H9 (cell line): ENCODE results near the gene NEDD9. TPM values are rescaled to one million over a fixed set of nuclear protein-coding genes. Genes with fewer than 3 reads are reported as not detected.

Experiments used
- DNase-seq: peaks from one replicate; pipeline ENCODE4 v3.0.0-alpha.2; 2017
- H2AFZ ChIP-seq: one replicate; pipeline ENCODE4 v1.6.1; 2013; ENCODE audit warnings: mild to moderate bottlenecking, low read length, control low read depth, moderate library complexity
- H2AK5ac ChIP-seq: 2 replicates; pipeline ENCODE4 v1.6.1; 2013; ENCODE audit warnings: low read length, control low read depth, mixed read lengths; ENCODE audit not compliant: insufficient read length
- H2BK120ac ChIP-seq: one replicate; pipeline ENCODE4 v1.6.1; 2013; ENCODE audit warnings: low read depth, mild to moderate bottlenecking, low read length, control low read depth, inconsistent platforms; ENCODE audit not compliant: poor library complexity, severe bottlenecking
- H2BK12ac ChIP-seq: 2 replicates; pipeline ENCODE4 v1.6.1; 2013; ENCODE audit warnings: low read length, control low read depth, mixed read lengths, low read depth; ENCODE audit not compliant: insufficient read length
- H2BK15ac ChIP-seq: 2 replicates; pipeline ENCODE4 v1.6.1; 2013; ENCODE audit warnings: low read depth, low read length, control low read depth
- H2BK20ac ChIP-seq: one replicate; pipeline ENCODE4 v1.6.1; 2013; ENCODE audit warnings: low read depth, mild to moderate bottlenecking, low read length, control low read depth, inconsistent platforms; ENCODE audit not compliant: poor library complexity, severe bottlenecking
- H2BK5ac ChIP-seq: 2 replicates; pipeline ENCODE4 v1.6.1; 2013; ENCODE audit warnings: low read length, control low read depth, mixed read lengths; ENCODE audit not compliant: insufficient read length
- H3K14ac ChIP-seq: 2 replicates; pipeline ENCODE4 v1.6.1; 2013; ENCODE audit warnings: low read length, control low read depth; ENCODE audit not compliant: insufficient read depth
- H3K18ac ChIP-seq: 2 replicates; pipeline ENCODE4 v1.6.1; 2013; ENCODE audit warnings: low read depth, mild to moderate bottlenecking, mixed read lengths, low read length, control low read depth; ENCODE audit not compliant: insufficient read length
- H3K23ac ChIP-seq: 2 replicates; pipeline ENCODE4 v1.6.1; 2013; ENCODE audit warnings: low read length, control low read depth, mixed read lengths, low read depth; ENCODE audit not compliant: insufficient read length
- H3K23me2 ChIP-seq: 2 replicates; pipeline ENCODE4 v1.6.1; 2013; ENCODE audit warnings: low read depth, mild to moderate bottlenecking, mixed read lengths, low read length, control low read depth; ENCODE audit not compliant: insufficient read length, poor library complexity, severe bottlenecking
- H3K27ac ChIP-seq: 2 replicates; pipeline ENCODE4 v1.5.1; 2013; ENCODE audit warnings: low read length, control low read depth, mixed read lengths, low read depth; ENCODE audit not compliant: insufficient read length
- H3K27me3 ChIP-seq: 2 replicates; pipeline ENCODE4 v1.6.1; 2013; ENCODE audit warnings: low read length, control low read depth, inconsistent platforms; ENCODE audit not compliant: insufficient read depth
- H3K4ac ChIP-seq: 2 replicates; pipeline ENCODE4 v1.6.1; 2013; ENCODE audit warnings: low read depth, mild to moderate bottlenecking, control low read depth, inconsistent platforms, low read length, moderate library complexity
- H3K4me1 ChIP-seq: 2 replicates; pipeline ENCODE4 v1.6.1; 2013; ENCODE audit warnings: low read length, control low read depth, inconsistent platforms; ENCODE audit not compliant: insufficient read depth
- H3K4me2 ChIP-seq: 2 replicates; pipeline ENCODE4 v1.6.1; 2013; ENCODE audit warnings: low read length, control low read depth, mixed read lengths; ENCODE audit not compliant: insufficient read length, insufficient read depth
- H3K56ac ChIP-seq: 2 replicates; pipeline ENCODE4 v1.6.1; 2013; ENCODE audit warnings: low read depth, mild to moderate bottlenecking, mixed read lengths, low read length, control low read depth; ENCODE audit not compliant: insufficient read length
- H3K79me1 ChIP-seq: 2 replicates; pipeline ENCODE4 v1.6.1; 2013; ENCODE audit warnings: low read depth, mild to moderate bottlenecking, moderate library complexity, low read length, control low read depth, inconsistent platforms; ENCODE audit not compliant: insufficient read depth, poor library complexity, severe bottlenecking
- H3K79me2 ChIP-seq: 2 replicates; pipeline ENCODE4 v1.6.1; 2013; ENCODE audit warnings: low read length, control low read depth, inconsistent platforms; ENCODE audit not compliant: insufficient read depth
- H3K9ac ChIP-seq: 2 replicates; pipeline ENCODE4 v1.6.1; 2013; ENCODE audit warnings: low read length, control low read depth, mixed read lengths; ENCODE audit not compliant: insufficient read length; ENCODE audit errors: extremely low read depth
- H3K9me3 ChIP-seq: one replicate; pipeline ENCODE4 v1.6.1; 2013; ENCODE audit warnings: low read depth, low read length, inconsistent platforms; ENCODE audit not compliant: control insufficient read depth
- H3T11ph ChIP-seq: one replicate; pipeline ENCODE4 v1.6.1; 2013; ENCODE audit warnings: mild to moderate bottlenecking, low read length, control low read depth, inconsistent platforms
- H4K20me1 ChIP-seq: one replicate; pipeline ENCODE4 v1.6.1; 2013; ENCODE audit not compliant: control insufficient read depth, insufficient read length, insufficient read depth
- H4K5ac ChIP-seq: 2 replicates; pipeline ENCODE4 v1.6.1; 2013; ENCODE audit warnings: low read depth, mild to moderate bottlenecking, mixed read lengths, low read length, control low read depth; ENCODE audit not compliant: insufficient read length
- H4K8ac ChIP-seq: replicated peaks from 2 replicates; pipeline ENCODE4 v1.6.1; 2013; ENCODE audit warnings: low read length, control low read depth, mixed read lengths, low read depth; ENCODE audit not compliant: insufficient read length
- H4K91ac ChIP-seq: 2 replicates; pipeline ENCODE4 v1.6.1; 2013; ENCODE audit warnings: low read depth, mild to moderate bottlenecking, moderate library complexity, mixed read lengths, low read length, control low read depth; ENCODE audit not compliant: insufficient read length
- H3K27ac Mint-ChIP-seq, 3 experiments: 2 replicates in 2 of 3; 3 replicates in 1 of 3; pipeline ENCODE4 v1.8.0; 2020 to 2021; ENCODE audit warnings: mixed read lengths in 3 of 3, mild to moderate bottlenecking in 1 of 3, moderate library complexity in 1 of 3
- H3K27me3 Mint-ChIP-seq: 2 replicates; pipeline ENCODE4 v1.8.0; 2021; ENCODE audit warnings: low read depth, mild to moderate bottlenecking, moderate library complexity, mixed read lengths
- H3K36me3 Mint-ChIP-seq, 3 experiments: 2 replicates in 2 of 3; 3 replicates in 1 of 3; pipeline ENCODE4 v1.8.0; 2020 to 2021; ENCODE audit warnings: low read depth in 3 of 3, mixed read lengths in 3 of 3; ENCODE audit not compliant: insufficient read depth in 1 of 3
- H3K4me1 Mint-ChIP-seq, 2 experiments: 2 replicates each; pipeline ENCODE4 v1.8.0; 2020; ENCODE audit warnings: mixed read lengths in 2 of 2
- H3K4me3 Mint-ChIP-seq, 2 experiments: 2 replicates in 1 of 2; 3 replicates in 1 of 2; pipeline ENCODE4 v1.8.0; 2020 to 2021; ENCODE audit warnings: mild to moderate bottlenecking in 2 of 2, mixed read lengths in 2 of 2, moderate library complexity in 1 of 2
- H3K9me3 Mint-ChIP-seq, 2 experiments: 2 replicates in 1 of 2; 3 replicates in 1 of 2; pipeline ENCODE4 v1.8.0; 2020; ENCODE audit warnings: mild to moderate bottlenecking in 2 of 2, mixed read lengths in 2 of 2, moderate library complexity in 1 of 2
- CTCF ChIP-seq: fragments of 200-600 bp; sonication (generic); conservative IDR thresholded peaks from 3 replicates; pipeline ENCODE4 v1.8.0; 2021; ENCODE audit warnings: antibody characterized with exemption, mild to moderate bottlenecking
- WGBS: extraction: QIAGEN DNeasy Blood & Tissue Kit; methylation state at CpG from one replicate; pipeline ENCODE4 v1.1.7; 2013; ENCODE audit warnings: missing lambda C conversion rate, low lambda C conversion rate, mixed read lengths; ENCODE audit not compliant: insufficient read length; ENCODE audit errors: extremely low coverage; 5-methylcytosine and 5-hydroxymethylcytosine counted together
- total RNA-seq: library from RNA; stranded (reverse); gene quantifications from 2 replicates; pipeline ENCODE4 v1.2.1, GENCODE V29; 2021

Gene NEDD9
- total RNA-seq, 1 experiment from 2014 or later = 5.5 TPM

- Mint-ChIP-seq H3K27ac (peak overlapping the region; percentile 63 to 96 (median 81); a peak in 5 of 7 replicates), H3K4me3 (0 out of 5 replicates have a peak overlapping the region, but pooled peaks of 1 of the 2 experiments have one; percentile 3), H3K27me3 (no peaks in the 10 kb centered on the region; the same call in 1 of the 2 replicates), H3K4me1 (peaks cover 56 to 60% of the 10 kb centered on the region in 2 experiments), H3K36me3 (peaks cover 18 to 40% (median 22%) of the 10 kb centered on the region in 3 experiments), H3K9me3 (peaks cover 2 to 4% of the 10 kb centered on the region in 2 experiments; a peak in 4 of 5 replicates)
- Histone ChIP-seq H2AK5ac (no peak overlapping the region), H4K91ac (no peak overlapping the region), H3K79me2 (no peaks in the 10 kb centered on the region), H3K27ac (no peak overlapping the region), H3K14ac (no peak overlapping the region), H3K79me1 (no peaks in the 10 kb centered on the region), H4K8ac (no peak overlapping the region), H3K9me3 (no peaks in the 10 kb centered on the region), H4K20me1 (no peaks in the 10 kb centered on the region), H2BK5ac (no peak overlapping the region), H3K18ac (no peak overlapping the region), H4K5ac (no peak overlapping the region), H2BK20ac (no peak overlapping the region), H2BK120ac (no peak overlapping the region), H3K4ac (no peak overlapping the region), H3K23ac (no peak overlapping the region), H3K4me2 (no peak overlapping the region), H3K56ac (no peak overlapping the region), H3T11ph (no peak overlapping the region), H3K27me3 (no peaks in the 10 kb centered on the region), H2BK15ac (no peak overlapping the region), H3K23me2 (no peaks in the 10 kb centered on the region), H2AFZ (no peak overlapping the region), H3K4me1 (peaks cover 13% of the 10 kb centered on the region), H2BK12ac (no peak overlapping the region), H3K9ac (no peak overlapping the region)
- WGBS = no CpG with 5 or more reads among the region's 6 CpGs
- DNase-seq = no peak
- TF ChIP-seq CTCF = no peak
Measured at GRCh38 chr6:11193434-11193833, 39.0 kb downstream of the NEDD9 start.
